CD14-positive monocyte (primary cell): ENCODE measurements around the gene PMPCA. TPM values are rescaled to one million over a fixed set of nuclear protein-coding genes. Genes with fewer than 3 reads are reported as not detected.

ENCODE experiments used
- DNase-seq, 3 donors: peaks; one replicate each; pipeline ENCODE4 v3.0.0-alpha.2; 2011 to 2022
- H2AFZ ChIP-seq: 2 replicates; pipeline ENCODE4 v1.6.0; 2012; ENCODE audit warnings: mild to moderate bottlenecking, low read depth, low read length, inconsistent platforms; ENCODE audit not compliant: insufficient read depth, poor library complexity, severe bottlenecking
- H3K27ac ChIP-seq, 2 donors: 1 replicate in 1 of 2; 2 replicates in 1 of 2; pipeline ENCODE4 v1.5.1; 2012 to 2013; ENCODE audit warnings: low read length in 2 of 2, control low read depth in 1 of 2, inconsistent platforms in 1 of 2, low read depth in 1 of 2, mild to moderate bottlenecking in 1 of 2
- H3K27me3 ChIP-seq, 2 donors: one replicate each; pipeline versions ENCODE4 v1.6.0 to v1.6.1; 2011 to 2013; ENCODE audit warnings: low read length in 2 of 2; ENCODE audit not compliant: control insufficient read depth in 2 of 2, insufficient read depth in 2 of 2
- H3K36me3 ChIP-seq, 2 donors: replicated peaks in 1 of 2; 1 replicate in 1 of 2; 2 replicates in 1 of 2; pipeline versions ENCODE4 v1.5.1 to v1.6.1; 2012 to 2013; ENCODE audit warnings: low read length in 2 of 2, control low read depth in 1 of 2, inconsistent platforms in 1 of 2, mild to moderate bottlenecking in 1 of 2; ENCODE audit not compliant: insufficient read depth in 2 of 2, control insufficient read depth in 1 of 2
- H3K4me1 ChIP-seq, 2 donors: 1 replicate in 1 of 2; 2 replicates in 1 of 2; pipeline versions ENCODE4 v1.5.1 to v1.6.1; 2012 to 2013; ENCODE audit warnings: low read length in 2 of 2, control low read depth in 1 of 2, inconsistent platforms in 1 of 2, mild to moderate bottlenecking in 1 of 2, moderate library complexity in 1 of 2; ENCODE audit not compliant: insufficient read depth in 2 of 2, control insufficient read depth in 1 of 2
- H3K4me2 ChIP-seq: replicated peaks from 2 replicates; pipeline ENCODE3; 2012; ENCODE audit warnings: low read length, moderate library complexity, mild to moderate bottlenecking; ENCODE audit not compliant: poor library complexity, severe bottlenecking; ENCODE audit errors: extremely low read depth
- H3K4me3 ChIP-seq, 3 experiments: fragments of 200-600 bp in 1 of 3; sonication (generic) in 1 of 3; replicated peaks in 1 of 3; 1 replicate in 2 of 3; 2 replicates in 1 of 3; pipeline ENCODE4 v1.5.1; 2011 to 2013; ENCODE audit warnings: low read length in 3 of 3, mild to moderate bottlenecking in 3 of 3, control low read depth in 2 of 3, low read depth in 2 of 3, inconsistent platforms in 1 of 3, moderate library complexity in 1 of 3
- H3K79me2 ChIP-seq: 2 replicates; pipeline ENCODE4 v1.6.0; 2012; ENCODE audit warnings: mild to moderate bottlenecking, control low read depth, inconsistent platforms, low read length, moderate library complexity; ENCODE audit not compliant: insufficient read depth
- H3K9ac ChIP-seq: 2 replicates; pipeline ENCODE4 v1.6.0; 2017; ENCODE audit warnings: low read length, mild to moderate bottlenecking; ENCODE audit not compliant: insufficient read depth, poor library complexity, severe bottlenecking
- H3K9me3 ChIP-seq, 2 donors: replicated peaks in 1 of 2; 1 replicate in 1 of 2; 2 replicates in 1 of 2; pipeline versions ENCODE4 v1.5.1 to v1.6.1; 2012 to 2013; ENCODE audit warnings: low read length in 2 of 2, control low read depth in 1 of 2; ENCODE audit not compliant: control insufficient read depth in 1 of 2, insufficient read depth in 1 of 2
- H4K20me1 ChIP-seq: 2 replicates; pipeline ENCODE4 v1.6.0; 2012; ENCODE audit warnings: mild to moderate bottlenecking, low read length, control low read depth, moderate library complexity; ENCODE audit not compliant: insufficient read depth
- H3K27ac Mint-ChIP-seq, 7 donors: one replicate each; pipeline ENCODE4 v1.8.0; 2020; ENCODE audit warnings: mild to moderate bottlenecking in 7 of 7, mixed read lengths in 7 of 7, moderate library complexity in 6 of 7, inconsistent platforms in 2 of 7
- H3K27me3 Mint-ChIP-seq, 3 donors: one replicate each; pipeline ENCODE4 v1.8.0; 2021 to 2022; ENCODE audit warnings: low read depth in 3 of 3, mild to moderate bottlenecking in 3 of 3, mixed read lengths in 3 of 3, moderate library complexity in 3 of 3, inconsistent platforms in 1 of 3
- H3K36me3 Mint-ChIP-seq, 2 donors: one replicate each; pipeline ENCODE4 v1.8.0; 2020; ENCODE audit warnings: mixed read lengths in 2 of 2, inconsistent platforms in 1 of 2, mild to moderate bottlenecking in 1 of 2
- H3K4me1 Mint-ChIP-seq: one replicate; pipeline ENCODE4 v1.8.0; 2020; ENCODE audit warnings: mild to moderate bottlenecking, mixed read lengths
- H3K4me3 Mint-ChIP-seq, 2 donors: one replicate each; pipeline ENCODE4 v1.8.0; 2020; ENCODE audit warnings: mild to moderate bottlenecking in 2 of 2, mixed read lengths in 2 of 2, moderate library complexity in 1 of 2
- H3K9me3 Mint-ChIP-seq, 7 donors: one replicate each; pipeline ENCODE4 v1.8.0; 2020 to 2022; ENCODE audit warnings: mixed read lengths in 7 of 7, mild to moderate bottlenecking in 6 of 7, moderate library complexity in 6 of 7, inconsistent platforms in 2 of 7
- WGBS: methylation state at CpG from one replicate; pipeline ENCODE4 v1.1.5; 2013; ENCODE audit warnings: missing lambda C conversion rate; ENCODE audit not compliant: insufficient coverage; 5-methylcytosine and 5-hydroxymethylcytosine counted together
- intact Hi-C, 2 donors: fragments of 100-400 bp; cut with micrococcal nuclease; formaldehyde crosslinking; loops; one replicate each; pipeline versions ENCODE4 v1.15.0 to v1.15.1; 2023
- polyA plus RNA-seq, 3 donors: library from polyadenylated mRNA; depleted of rRNA in 1 of 3; unstranded in 2 of 3; stranded (reverse) in 1 of 3; fragments of 300-500 nt in 2 of 3; fragments of >200 nt in 1 of 3; fragmentation: Illumina TruSeq in 2 of 3; gene quantifications; 1 replicate in 2 of 3; 2 replicates in 1 of 3; pipeline ENCODE4 v1.2.3, GENCODE V29; 2012 to 2021
- TF ChIP-seq, protein P1 (sequence below): fragments of 200-600 bp; IDR thresholded peaks from one replicate; pipeline ENCODE4 v1.8.0; 2022; ENCODE audit warnings: antibody characterized with exemption, mild to moderate bottlenecking

PMPCA gene
- polyA plus RNA-seq, 3 donors = 23.1 to 58.8 (median 24.9) TPM

GRCh38 chr9:136457326-136457725 lies 46.9 kb downstream of the PMPCA start:
- no peaks in the 10 kb centered on the region for H3K4me1 ChIP-seq
- no peak overlapping the region for H3K9ac ChIP-seq
- intact Hi-C loops = no loop called here
- no peaks in the 10 kb centered on the region for H3K9me3 Mint-ChIP-seq
- H4K20me1 ChIP-seq = peaks cover 55% of the 10 kb centered on the region
- no peaks in the 10 kb centered on the region for H3K79me2 ChIP-seq
- peaks cover 0 to 1% (median 0%) of the 10 kb centered on the region in 3 donors for H3K27me3 Mint-ChIP-seq
- 98% methylated on average over 24 of the region's 24 CpGs for WGBS
- peak overlapping the region in 1 of 7 donors; percentile 82 for H3K27ac Mint-ChIP-seq
- no peak overlapping the region for H3K27ac ChIP-seq
- no peaks in the 10 kb centered on the region for H3K4me1 Mint-ChIP-seq
- H3K4me2 ChIP-seq = no peak overlapping the region
- H3K4me3 Mint-ChIP-seq = no peak overlapping the region
- no peaks in the 10 kb centered on the region for H3K9me3 ChIP-seq
- peaks cover 81 to 99% of the 10 kb centered on the region in 2 donors for H3K36me3 Mint-ChIP-seq
- no peaks in the 10 kb centered on the region for H3K27me3 ChIP-seq
- peaks cover 91 to 93% of the 10 kb centered on the region in 2 donors for H3K36me3 ChIP-seq
- no peak overlapping the region for H2AFZ ChIP-seq
- DNase-seq = no peak
- no peak overlapping the region for H3K4me3 ChIP-seq
- TF ChIP-seq, protein P1, sequence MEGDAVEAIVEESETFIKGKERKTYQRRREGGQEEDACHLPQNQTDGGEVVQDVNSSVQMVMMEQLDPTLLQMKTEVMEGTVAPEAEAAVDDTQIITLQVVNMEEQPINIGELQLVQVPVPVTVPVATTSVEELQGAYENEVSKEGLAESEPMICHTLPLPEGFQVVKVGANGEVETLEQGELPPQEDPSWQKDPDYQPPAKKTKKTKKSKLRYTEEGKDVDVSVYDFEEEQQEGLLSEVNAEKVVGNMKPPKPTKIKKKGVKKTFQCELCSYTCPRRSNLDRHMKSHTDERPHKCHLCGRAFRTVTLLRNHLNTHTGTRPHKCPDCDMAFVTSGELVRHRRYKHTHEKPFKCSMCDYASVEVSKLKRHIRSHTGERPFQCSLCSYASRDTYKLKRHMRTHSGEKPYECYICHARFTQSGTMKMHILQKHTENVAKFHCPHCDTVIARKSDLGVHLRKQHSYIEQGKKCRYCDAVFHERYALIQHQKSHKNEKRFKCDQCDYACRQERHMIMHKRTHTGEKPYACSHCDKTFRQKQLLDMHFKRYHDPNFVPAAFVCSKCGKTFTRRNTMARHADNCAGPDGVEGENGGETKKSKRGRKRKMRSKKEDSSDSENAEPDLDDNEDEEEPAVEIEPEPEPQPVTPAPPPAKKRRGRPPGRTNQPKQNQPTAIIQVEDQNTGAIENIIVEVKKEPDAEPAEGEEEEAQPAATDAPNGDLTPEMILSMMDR = no peak

DNA sequence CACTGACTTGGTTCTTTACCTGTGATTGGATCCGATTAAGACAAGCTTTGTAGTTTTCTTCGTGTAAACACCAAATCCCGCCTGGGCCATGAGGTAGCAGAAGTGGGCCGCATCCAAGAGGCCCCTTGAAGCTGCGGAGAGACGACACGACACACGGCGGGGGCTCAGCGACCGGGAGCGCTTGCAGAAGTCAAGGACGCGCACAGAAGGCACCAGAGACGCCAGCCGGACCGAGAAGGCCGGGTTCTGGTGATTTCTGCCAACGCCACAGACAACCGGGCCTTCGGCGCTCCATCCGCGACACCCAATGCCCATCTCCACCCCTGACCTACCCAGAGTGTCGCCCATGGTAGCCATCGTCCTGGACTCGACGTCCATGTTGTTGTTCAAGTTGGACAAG lies 49.0 kb downstream of the PMPCA start:
- H3K4me1 ChIP-seq = no peaks in the 10 kb centered on the region
- no peaks in the 10 kb centered on the region for H3K27me3 ChIP-seq
- no peak overlapping the region for H3K27ac ChIP-seq
- no peaks in the 10 kb centered on the region for H3K9me3 Mint-ChIP-seq
- no peak overlapping the region for H3K9ac ChIP-seq
- H3K4me3 ChIP-seq = no peak overlapping the region
- WGBS = 96% methylated on average over 28 of the region's 28 CpGs
- no peak for DNase-seq
- H3K27ac Mint-ChIP-seq = peak overlapping the region in 3 of 7 donors; percentile 25 to 34 (median 26)
- peaks cover 62% of the 10 kb centered on the region for H4K20me1 ChIP-seq
- no peaks in the 10 kb centered on the region for H3K4me1 Mint-ChIP-seq
- no peaks in the 10 kb centered on the region for H3K79me2 ChIP-seq
- H3K4me3 Mint-ChIP-seq = no peak overlapping the region
- peaks cover 87 to 99% of the 10 kb centered on the region in 2 donors for H3K36me3 Mint-ChIP-seq
- H3K4me2 ChIP-seq = no peak overlapping the region
- no peak overlapping the region for H2AFZ ChIP-seq
- no peaks in the 10 kb centered on the region for H3K9me3 ChIP-seq
- intact Hi-C loops = no loop called here
- TF ChIP-seq, protein P1 = no peak
- peaks cover 0 to 1% (median 0%) of the 10 kb centered on the region in 3 donors for H3K27me3 Mint-ChIP-seq
- peaks cover 97 to 98% of the 10 kb centered on the region in 2 donors for H3K36me3 ChIP-seq
